ENCODE measurements around the gene DNAH7.

The DNAH7 gene

GRCh38 chr2:195808189-195808588, 260.4 kb downstream of the DNAH7 start:
- H3K4me1 ChIP-seq (ENCODE audit: control insufficient read depth in 2 of 2, insufficient read depth in 1 of 2, low read depth in 1 of 2, low read length in 2 of 2) = peaks cover 0 to 9% of the 10 kb centered on the region in 2 donors
- WGBS, 2 donors (ENCODE audit: extremely low coverage in 2 of 2, insufficient read length in 2 of 2, insufficient replicate concordance in 1 of 2) = no CpG with 5 or more reads among the region's 1 CpG
- no peak overlapping the region for H2BK120ac ChIP-seq (ENCODE audit: low read depth, low read length)

GRCh38 chr2:195805283-195805976, 263.2 kb downstream of the DNAH7 start:
- H3K79me1 ChIP-seq (ENCODE audit: low read depth, low read length) = no peaks in the 10 kb centered on the region
- no CpG with 5 or more reads among the region's 1 CpG for WGBS, 2 donors (ENCODE audit: extremely low coverage in 2 of 2, insufficient read length in 2 of 2, insufficient replicate concordance in 1 of 2)
- H3K18ac ChIP-seq (ENCODE audit: low read length) = no peak overlapping the region
- no peak overlapping the region for H2BK12ac ChIP-seq (ENCODE audit: low read length)
- no peak overlapping the region for H3K27ac ChIP-seq (replicated peaks; ENCODE audit: low read length)
- no peak overlapping the region for H2BK15ac ChIP-seq (ENCODE audit: low read length)
- no peaks in the 10 kb centered on the region for H3K36me3 ChIP-seq (replicated peaks in 1 of 2; ENCODE audit: control insufficient read depth in 2 of 2, insufficient read depth in 2 of 2, low read length in 2 of 2)
- no peak for DNase-seq (ENCODE audit: low spot score)
- no peak overlapping the region for H3K23ac ChIP-seq (ENCODE audit: low read depth, low read length, poor library complexity)
- H3K4me3 ChIP-seq (ENCODE audit: low read length in 2 of 2) = no peak overlapping the region
- H4K8ac ChIP-seq (ENCODE audit: low read depth, low read length) = no peak overlapping the region
- no peak overlapping the region for H2BK120ac ChIP-seq (ENCODE audit: low read depth, low read length)
- peaks cover 0 to 5% of the 10 kb centered on the region in 2 donors for H3K4me1 ChIP-seq (ENCODE audit: control insufficient read depth in 2 of 2, insufficient read depth in 1 of 2, low read depth in 1 of 2, low read length in 2 of 2)
- H3K4me2 ChIP-seq (ENCODE audit: insufficient read depth, low read length, poor library complexity, severe bottlenecking) = no peak overlapping the region
- no peak overlapping the region for H3K4ac ChIP-seq (ENCODE audit: low read length)
- H2BK5ac ChIP-seq (ENCODE audit: low read length) = no peak overlapping the region
- H4K91ac ChIP-seq (ENCODE audit: low read depth, low read length, poor library complexity) = no peak overlapping the region
- H2AK5ac ChIP-seq (ENCODE audit: low read depth, low read length) = no peak overlapping the region
- H3K9me3 ChIP-seq (replicated peaks in 1 of 2; ENCODE audit: control insufficient read depth in 2 of 2, insufficient read depth in 1 of 2, low read depth in 1 of 2, low read length in 2 of 2) = no peaks in the 10 kb centered on the region
- no peaks in the 10 kb centered on the region for H3K27me3 ChIP-seq (ENCODE audit: control insufficient read depth in 3 of 3, insufficient read depth in 3 of 3, low read depth in 1 of 3, low read length in 3 of 3)
- no peak overlapping the region for H3K14ac ChIP-seq (ENCODE audit: low read length)
- H2AFZ ChIP-seq (ENCODE audit: low read length) = no peak overlapping the region
- H3K9ac ChIP-seq (ENCODE audit: low read depth, low read length, poor library complexity) = no peak overlapping the region

More at GRCh38 chr2:195808189-195808588, 260.4 kb downstream of the DNAH7 start:
- no peak overlapping the region for H3K4ac ChIP-seq (ENCODE audit: low read length)
- H3K27ac ChIP-seq (replicated peaks; ENCODE audit: low read length) = no peak overlapping the region
- no peak overlapping the region for H3K23ac ChIP-seq (ENCODE audit: low read depth, low read length, poor library complexity)
- H2AFZ ChIP-seq (ENCODE audit: low read length) = peak overlapping the region; percentile 52
- H2BK5ac ChIP-seq (ENCODE audit: low read length) = no peak overlapping the region
- no peaks in the 10 kb centered on the region for H3K36me3 ChIP-seq (replicated peaks in 1 of 2; ENCODE audit: control insufficient read depth in 2 of 2, insufficient read depth in 2 of 2, low read length in 2 of 2)
- H2BK15ac ChIP-seq (ENCODE audit: low read length) = no peak overlapping the region
- no peak overlapping the region for H2AK5ac ChIP-seq (ENCODE audit: low read depth, low read length)
- no peak overlapping the region for H3K14ac ChIP-seq (ENCODE audit: low read length)
- no peak for DNase-seq (ENCODE audit: low spot score)
- H3K9me3 ChIP-seq (replicated peaks in 1 of 2; ENCODE audit: control insufficient read depth in 2 of 2, insufficient read depth in 1 of 2, low read depth in 1 of 2, low read length in 2 of 2) = no peaks in the 10 kb centered on the region
- no peak overlapping the region for H3K18ac ChIP-seq (ENCODE audit: low read length)
- no peaks in the 10 kb centered on the region for H3K79me1 ChIP-seq (ENCODE audit: low read depth, low read length)
- no peaks in the 10 kb centered on the region for H3K27me3 ChIP-seq (ENCODE audit: control insufficient read depth in 3 of 3, insufficient read depth in 3 of 3, low read depth in 1 of 3, low read length in 3 of 3)
- H3K4me3 ChIP-seq (ENCODE audit: low read length in 2 of 2) = no peak overlapping the region
- H2BK12ac ChIP-seq (ENCODE audit: low read length) = no peak overlapping the region
- H4K8ac ChIP-seq (ENCODE audit: low read depth, low read length) = no peak overlapping the region
- H3K9ac ChIP-seq (ENCODE audit: low read depth, low read length, poor library complexity) = no peak overlapping the region
- no peak overlapping the region for H4K91ac ChIP-seq (ENCODE audit: low read depth, low read length, poor library complexity)
- no peak overlapping the region for H3K4me2 ChIP-seq (ENCODE audit: insufficient read depth, low read length, poor library complexity, severe bottlenecking)

GRCh38 chr2:195795879-195796278, 272.8 kb downstream of the DNAH7 start:
- Histone ChIP-seq H2BK5ac (ENCODE audit: low read length) (no peak overlapping the region), H3K14ac (ENCODE audit: low read length) (no peak overlapping the region), H3K4me3 (ENCODE audit: low read length in 2 of 2) (no peak overlapping the region), H3K27me3 (ENCODE audit: control insufficient read depth in 3 of 3, insufficient read depth in 3 of 3, low read depth in 1 of 3, low read length in 3 of 3) (no peaks in the 10 kb centered on the region), H3K27ac (replicated peaks; ENCODE audit: low read length) (no peak overlapping the region), H3K9ac (ENCODE audit: low read depth, low read length, poor library complexity) (no peak overlapping the region), H2BK120ac (ENCODE audit: low read depth, low read length) (no peak overlapping the region), H3K79me1 (ENCODE audit: low read depth, low read length) (no peaks in the 10 kb centered on the region), H3K23ac (ENCODE audit: low read depth, low read length, poor library complexity) (no peak overlapping the region), H2AK5ac (ENCODE audit: low read depth, low read length) (no peak overlapping the region), H4K91ac (ENCODE audit: low read depth, low read length, poor library complexity) (no peak overlapping the region), H3K9me3 (replicated peaks in 1 of 2; ENCODE audit: control insufficient read depth in 2 of 2, insufficient read depth in 1 of 2, low read depth in 1 of 2, low read length in 2 of 2) (peaks cover 0 to 3% of the 10 kb centered on the region in 2 donors), H3K36me3 (replicated peaks in 1 of 2; ENCODE audit: control insufficient read depth in 2 of 2, insufficient read depth in 2 of 2, low read length in 2 of 2) (no peaks in the 10 kb centered on the region), H3K4ac (ENCODE audit: low read length) (no peak overlapping the region), H2AFZ (ENCODE audit: low read length) (no peak overlapping the region), H4K8ac (ENCODE audit: low read depth, low read length) (no peak overlapping the region), H3K18ac (ENCODE audit: low read length) (no peak overlapping the region), H2BK12ac (ENCODE audit: low read length) (no peak overlapping the region), H3K4me1 (ENCODE audit: control insufficient read depth in 2 of 2, insufficient read depth in 1 of 2, low read depth in 1 of 2, low read length in 2 of 2) (peaks cover 0 to 1% of the 10 kb centered on the region in 2 donors), H3K4me2 (ENCODE audit: insufficient read depth, low read length, poor library complexity, severe bottlenecking) (no peak overlapping the region), H2BK15ac (ENCODE audit: low read length) (no peak overlapping the region)
- no peak for DNase-seq (ENCODE audit: low spot score)
- no CpG with 5 or more reads among the region's 1 CpG for WGBS, 2 donors (ENCODE audit: extremely low coverage in 2 of 2, insufficient read length in 2 of 2, insufficient replicate concordance in 1 of 2)

GRCh38 chr2:195793881-195794280, 274.8 kb downstream of the DNAH7 start:
- Histone ChIP-seq H3K79me1 (ENCODE audit: low read depth, low read length) (no peaks in the 10 kb centered on the region), H3K27ac (replicated peaks; ENCODE audit: low read length) (no peak overlapping the region), H3K9me3 (replicated peaks in 1 of 2; ENCODE audit: control insufficient read depth in 2 of 2, insufficient read depth in 1 of 2, low read depth in 1 of 2, low read length in 2 of 2) (peaks cover 0 to 3% of the 10 kb centered on the region in 2 donors), H3K36me3 (replicated peaks in 1 of 2; ENCODE audit: control insufficient read depth in 2 of 2, insufficient read depth in 2 of 2, low read length in 2 of 2) (no peaks in the 10 kb centered on the region), H3K4me2 (ENCODE audit: insufficient read depth, low read length, poor library complexity, severe bottlenecking) (no peak overlapping the region), H3K9ac (ENCODE audit: low read depth, low read length, poor library complexity) (no peak overlapping the region), H3K23ac (ENCODE audit: low read depth, low read length, poor library complexity) (no peak overlapping the region), H3K4ac (ENCODE audit: low read length) (no peak overlapping the region), H3K14ac (ENCODE audit: low read length) (no peak overlapping the region), H4K91ac (ENCODE audit: low read depth, low read length, poor library complexity) (no peak overlapping the region), H4K8ac (ENCODE audit: low read depth, low read length) (no peak overlapping the region), H2AK5ac (ENCODE audit: low read depth, low read length) (no peak overlapping the region), H3K4me3 (ENCODE audit: low read length in 2 of 2) (no peak overlapping the region), H3K4me1 (ENCODE audit: control insufficient read depth in 2 of 2, insufficient read depth in 1 of 2, low read depth in 1 of 2, low read length in 2 of 2) (no peaks in the 10 kb centered on the region), H2BK5ac (ENCODE audit: low read length) (no peak overlapping the region), H2AFZ (ENCODE audit: low read length) (no peak overlapping the region), H3K27me3 (ENCODE audit: control insufficient read depth in 3 of 3, insufficient read depth in 3 of 3, low read depth in 1 of 3, low read length in 3 of 3) (no peaks in the 10 kb centered on the region), H2BK120ac (ENCODE audit: low read depth, low read length) (no peak overlapping the region), H3K18ac (ENCODE audit: low read length) (no peak overlapping the region), H2BK12ac (ENCODE audit: low read length) (no peak overlapping the region), H2BK15ac (ENCODE audit: low read length) (no peak overlapping the region)
- WGBS, 2 donors (ENCODE audit: extremely low coverage in 2 of 2, insufficient read length in 2 of 2, insufficient replicate concordance in 1 of 2) = no CpG with 5 or more reads among the region's 2 CpGs
- DNase-seq (ENCODE audit: low spot score) = no peak

Data from neuronal stem cell (in vitro differentiated cells).